Measurements from ENCODE around the gene TBX4. TPM values are rescaled to one million over a fixed set of nuclear protein-coding genes. Genes with fewer than 3 reads are reported as not detected.
A peak's percentile ranks its signal among the peaks of the same experiment; 100 is the strongest.

TBX4 gene
- total RNA-seq, 2 donors from 2014 or later = not detected

DNA sequence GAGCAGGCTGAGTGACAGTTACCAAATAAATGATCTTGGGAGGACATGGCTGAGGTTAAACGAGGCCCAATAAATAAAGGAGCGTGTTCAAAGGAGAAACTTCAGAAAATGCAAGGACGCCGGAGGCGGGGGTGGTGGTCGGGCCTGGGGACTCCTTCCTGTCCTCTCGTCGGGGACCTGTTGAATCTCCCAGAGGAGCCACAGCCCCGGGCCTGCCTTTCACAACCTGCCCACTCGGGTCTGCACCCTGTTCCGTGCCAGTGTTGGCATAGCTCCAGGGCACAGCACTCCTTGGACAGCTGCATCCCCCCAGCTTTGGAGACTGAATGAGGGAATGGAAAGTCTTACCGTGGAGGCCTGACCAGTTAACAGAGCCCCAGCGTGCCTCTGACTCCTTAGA lies 8.1 kb upstream of the TBX4 start:
- no peaks in the 10 kb centered on the region for H3K36me3 Mint-ChIP-seq (ENCODE audit: low read depth)
- no peak overlapping the region for H3K27ac ChIP-seq (ENCODE audit: low read depth, low read length)
- H3K9me3 ChIP-seq (ENCODE audit: control insufficient read depth, low read length) = no peaks in the 10 kb centered on the region
- peak; percentile 45 for DNase-seq
- H3K9me3 Mint-ChIP-seq = peaks cover 3% of the 10 kb centered on the region
- H3K9ac ChIP-seq (ENCODE audit: extremely low read depth, low read length, poor library complexity, severe bottlenecking) = no peak overlapping the region
- H3K27ac Mint-ChIP-seq = no peak overlapping the region
- peaks cover 10% of the 10 kb centered on the region for H3K4me1 Mint-ChIP-seq
- WGBS, 2 experiments (ENCODE audit: insufficient coverage in 1 of 2, insufficient read length in 1 of 2) = 90 to 92% methylated on average over 7 to 13 of the region's 13 CpGs
- peaks cover 47% of the 10 kb centered on the region for H3K27me3 ChIP-seq (ENCODE audit: control insufficient read depth, insufficient read depth, low read length, poor library complexity, severe bottlenecking)
- H3K4me3 ChIP-seq (ENCODE audit: low read length) = no peak overlapping the region
- H3K4me1 ChIP-seq (ENCODE audit: control insufficient read depth, insufficient read depth, low read length) = peaks cover 6% of the 10 kb centered on the region
- peaks cover 58% of the 10 kb centered on the region for H3K27me3 Mint-ChIP-seq (ENCODE audit: insufficient read depth)
- TF ChIP-seq, protein P1, sequence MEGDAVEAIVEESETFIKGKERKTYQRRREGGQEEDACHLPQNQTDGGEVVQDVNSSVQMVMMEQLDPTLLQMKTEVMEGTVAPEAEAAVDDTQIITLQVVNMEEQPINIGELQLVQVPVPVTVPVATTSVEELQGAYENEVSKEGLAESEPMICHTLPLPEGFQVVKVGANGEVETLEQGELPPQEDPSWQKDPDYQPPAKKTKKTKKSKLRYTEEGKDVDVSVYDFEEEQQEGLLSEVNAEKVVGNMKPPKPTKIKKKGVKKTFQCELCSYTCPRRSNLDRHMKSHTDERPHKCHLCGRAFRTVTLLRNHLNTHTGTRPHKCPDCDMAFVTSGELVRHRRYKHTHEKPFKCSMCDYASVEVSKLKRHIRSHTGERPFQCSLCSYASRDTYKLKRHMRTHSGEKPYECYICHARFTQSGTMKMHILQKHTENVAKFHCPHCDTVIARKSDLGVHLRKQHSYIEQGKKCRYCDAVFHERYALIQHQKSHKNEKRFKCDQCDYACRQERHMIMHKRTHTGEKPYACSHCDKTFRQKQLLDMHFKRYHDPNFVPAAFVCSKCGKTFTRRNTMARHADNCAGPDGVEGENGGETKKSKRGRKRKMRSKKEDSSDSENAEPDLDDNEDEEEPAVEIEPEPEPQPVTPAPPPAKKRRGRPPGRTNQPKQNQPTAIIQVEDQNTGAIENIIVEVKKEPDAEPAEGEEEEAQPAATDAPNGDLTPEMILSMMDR (conservative IDR thresholded peaks at IDR 0.05) = no peak
- no peak overlapping the region for H3K4me3 Mint-ChIP-seq
- H3K36me3 ChIP-seq (ENCODE audit: control insufficient read depth, insufficient read depth, low read length) = no peaks in the 10 kb centered on the region

DNA sequence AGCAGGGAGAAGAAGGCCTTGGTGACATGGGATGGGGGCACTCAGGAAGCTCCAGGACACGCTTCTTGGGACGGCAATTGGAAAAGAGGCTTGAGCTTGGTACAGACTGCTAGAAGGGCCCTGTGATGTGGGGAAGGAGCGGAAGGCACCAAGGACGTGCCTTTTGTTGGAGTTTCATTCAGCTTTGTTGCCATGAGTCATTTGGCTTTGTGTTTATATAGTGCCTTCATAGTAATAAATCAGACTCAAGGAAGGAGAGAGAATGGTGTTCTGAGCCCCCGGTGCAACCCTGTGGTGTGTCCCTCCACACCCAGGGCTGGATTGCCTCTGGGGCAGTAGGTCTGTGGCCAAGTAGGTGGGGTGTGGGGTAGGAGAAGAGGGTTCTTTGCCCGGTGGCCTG lies 7.4 kb upstream of the TBX4 start:
- no peaks in the 10 kb centered on the region for H3K9me3 ChIP-seq (ENCODE audit: control insufficient read depth, low read length)
- Mint-ChIP-seq H3K36me3 (ENCODE audit: low read depth) (no peaks in the 10 kb centered on the region), H3K4me3 (no peak overlapping the region), H3K27me3 (ENCODE audit: insufficient read depth) (peaks cover 63% of the 10 kb centered on the region), H3K27ac (no peak overlapping the region), H3K9me3 (peaks cover 2% of the 10 kb centered on the region), H3K4me1 (peaks cover 10% of the 10 kb centered on the region)
- H3K4me3 ChIP-seq (ENCODE audit: low read length) = no peak overlapping the region
- H3K9ac ChIP-seq (ENCODE audit: extremely low read depth, low read length, poor library complexity, severe bottlenecking) = no peak overlapping the region
- DNase-seq = peak; percentile 33
- TF ChIP-seq, protein P1 (conservative IDR thresholded peaks at IDR 0.05) = no peak
- no peaks in the 10 kb centered on the region for H3K36me3 ChIP-seq (ENCODE audit: control insufficient read depth, insufficient read depth, low read length)
- H3K4me1 ChIP-seq (ENCODE audit: control insufficient read depth, insufficient read depth, low read length) = peaks cover 6% of the 10 kb centered on the region
- peaks cover 54% of the 10 kb centered on the region for H3K27me3 ChIP-seq (ENCODE audit: control insufficient read depth, insufficient read depth, low read length, poor library complexity, severe bottlenecking)
- WGBS, 2 experiments (ENCODE audit: insufficient coverage in 1 of 2, insufficient read length in 1 of 2) = 83 to 92% methylated on average over 6 of the region's 6 CpGs
- no peak overlapping the region for H3K27ac ChIP-seq (ENCODE audit: low read depth, low read length)

DNA sequence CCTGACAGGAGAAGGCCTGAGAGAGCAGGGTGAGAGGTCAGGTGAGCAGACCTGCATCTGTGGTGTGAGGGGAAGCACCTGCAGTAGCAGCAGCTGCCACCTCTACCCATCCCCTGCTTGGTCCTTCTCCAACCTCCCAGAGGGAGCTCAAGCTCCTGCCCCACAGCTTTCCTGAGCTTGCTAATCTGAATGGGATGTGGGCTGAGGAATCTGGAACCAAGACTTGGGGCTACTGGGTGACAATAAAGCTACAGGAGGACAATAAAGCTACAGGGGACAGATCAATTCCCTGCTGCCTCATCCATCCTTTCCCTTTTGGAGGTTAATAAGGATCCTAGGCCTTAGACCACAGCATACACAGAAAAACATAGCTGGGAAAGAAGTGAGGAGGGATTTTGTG lies 4.9 kb upstream of the TBX4 start:
- DNase-seq = no peak
- H3K9me3 Mint-ChIP-seq = no peaks in the 10 kb centered on the region
- no peak overlapping the region for H3K4me3 ChIP-seq (ENCODE audit: low read length)
- H3K36me3 Mint-ChIP-seq (ENCODE audit: low read depth) = no peaks in the 10 kb centered on the region
- H3K27me3 Mint-ChIP-seq (ENCODE audit: insufficient read depth) = peaks cover 77% of the 10 kb centered on the region
- H3K27ac ChIP-seq (ENCODE audit: low read depth, low read length) = no peak overlapping the region
- peaks cover 70% of the 10 kb centered on the region for H3K27me3 ChIP-seq (ENCODE audit: control insufficient read depth, insufficient read depth, low read length, poor library complexity, severe bottlenecking)
- H3K4me1 Mint-ChIP-seq = peaks cover 5% of the 10 kb centered on the region
- TF ChIP-seq, protein P1 (conservative IDR thresholded peaks at IDR 0.05) = no peak
- no peaks in the 10 kb centered on the region for H3K36me3 ChIP-seq (ENCODE audit: control insufficient read depth, insufficient read depth, low read length)
- no peak overlapping the region for H3K9ac ChIP-seq (ENCODE audit: extremely low read depth, low read length, poor library complexity, severe bottlenecking)
- H3K4me3 Mint-ChIP-seq = no peak overlapping the region
- no peaks in the 10 kb centered on the region for H3K9me3 ChIP-seq (ENCODE audit: control insufficient read depth, low read length)
- H3K4me1 ChIP-seq (ENCODE audit: control insufficient read depth, insufficient read depth, low read length) = peaks cover 6% of the 10 kb centered on the region
- no peak overlapping the region for H3K27ac Mint-ChIP-seq

Data from endodermal cell (in vitro differentiated cells).